Lung microvascular endothelial cell (primary cell): ENCODE measurements around the gene NELL1. TPM values are rescaled to one million over a fixed set of nuclear protein-coding genes. Genes with fewer than 3 reads are reported as not detected.

Experiments used
- total RNA-seq: library from RNA; depleted of rRNA; stranded (reverse); fragments of >200 nt; gene quantifications from 2 replicates; pipeline ENCODE4 v1.2.1, GENCODE V29; 2014

NELL1 gene
- total RNA-seq, 1 donor from 2014 or later = not detected

Other genes with a start within 250 kb of the NELL1 start
- gene SLC6A5, start 70.0 kb upstream of the NELL1 start, total RNA-seq = not detected in 2 replicates